HG03469 (cell line): ENCODE measurements around the gene PRDM2.
"Not testable (repeated sequence)": the region's sequence is repeated elsewhere in the genome, so short reads cannot be mapped to it uniquely, and the experiment has no call there.

Source experiments
- ATAC-seq: cut with Tn5 transposase; IDR thresholded peaks from one replicate; pipeline ENCODE4 v1.9.1; 2021; ENCODE audit warnings: mild to moderate bottlenecking, moderate library complexity, moderate number of reproducible peaks; ENCODE audit not compliant: unreplicated experiment

The PRDM2 gene

DNA sequence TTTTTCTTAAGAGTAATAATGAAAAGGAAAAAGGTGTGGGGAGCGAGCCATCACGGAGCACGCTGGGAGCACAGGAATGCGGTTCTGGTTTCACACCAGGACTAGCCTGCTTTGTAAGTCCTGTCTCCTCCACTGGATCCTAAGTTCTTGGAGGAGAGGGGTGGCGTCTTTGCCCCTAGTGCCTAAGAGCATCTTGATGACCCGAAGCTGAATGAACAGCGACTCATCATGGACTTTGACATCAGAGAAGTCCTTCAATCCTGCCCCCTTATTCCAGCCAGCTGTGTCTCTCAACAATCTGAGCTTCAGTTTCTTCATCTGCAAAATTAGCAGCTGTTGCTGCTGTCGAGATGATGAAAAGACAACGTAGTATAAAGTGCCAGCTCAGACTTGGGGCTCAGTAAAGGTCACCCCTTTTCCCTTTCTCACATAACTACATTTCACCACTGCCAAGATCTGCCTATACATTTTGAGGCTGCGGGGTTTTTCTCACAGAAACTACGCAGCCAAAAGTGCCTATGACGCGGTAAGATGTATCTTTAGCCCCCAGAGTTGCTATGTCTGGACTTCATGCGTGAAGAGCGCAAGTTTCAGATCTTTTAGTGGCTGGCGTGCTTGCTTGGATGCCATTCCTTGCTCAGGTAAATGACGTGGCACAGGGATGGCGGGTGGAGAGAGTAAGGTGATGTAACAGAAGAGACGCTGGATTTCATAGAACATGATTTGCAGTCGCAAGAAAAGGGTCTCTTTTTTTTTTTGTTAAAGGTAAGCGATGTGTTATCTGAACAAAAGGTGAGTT, 4.9 kb upstream of the PRDM2 start:
- no peak for ATAC-seq

DNA sequence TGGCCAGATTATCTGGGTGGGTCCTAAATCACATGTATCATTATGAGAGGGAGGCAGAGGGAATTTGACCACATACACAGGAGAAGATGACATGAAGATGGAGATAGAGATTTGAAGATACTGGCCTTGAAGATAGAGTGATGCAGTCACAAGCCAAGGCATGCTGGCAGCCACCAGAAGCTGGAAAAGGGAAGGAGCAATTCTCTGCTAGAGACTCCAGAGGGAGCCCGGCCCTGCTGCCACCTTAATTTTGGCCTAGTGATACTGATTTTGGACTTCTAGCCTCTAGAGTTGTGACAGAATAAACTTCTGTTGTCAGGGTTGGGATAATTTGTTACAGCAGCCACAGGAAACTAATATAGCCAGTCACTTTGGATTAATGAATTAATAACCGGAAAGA, 2.2 kb upstream of the PRDM2 start:
- no peak for ATAC-seq

DNA sequence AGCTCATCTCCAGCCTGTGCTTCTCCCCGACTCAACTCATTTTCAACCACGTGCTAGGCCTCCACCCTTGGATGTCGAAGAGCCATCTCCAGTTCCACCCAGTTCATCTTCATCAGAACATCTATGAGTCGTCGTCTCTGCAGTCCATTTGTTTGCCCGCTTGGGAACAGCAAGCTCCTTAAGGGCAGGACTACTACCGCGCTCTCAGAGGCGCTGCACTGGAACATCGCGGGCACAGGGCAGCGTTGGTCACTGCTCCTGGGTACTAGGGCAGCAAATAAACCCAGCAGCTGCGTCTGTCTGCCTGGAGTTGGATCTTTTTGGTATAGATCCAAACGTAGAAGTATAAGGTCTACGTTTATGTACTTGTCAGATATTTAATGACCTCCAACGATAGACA, 478 bp upstream of the PRDM2 start:
- no peak for ATAC-seq

GRCh38 chr1:13700521-13701270, 708 bp downstream of the PRDM2 start:
- ATAC-seq, result no peak

- no peak for ATAC-seq
Observed at GRCh38 chr1:13701271-13701640, 1.3 kb downstream of the PRDM2 start.

DNA sequence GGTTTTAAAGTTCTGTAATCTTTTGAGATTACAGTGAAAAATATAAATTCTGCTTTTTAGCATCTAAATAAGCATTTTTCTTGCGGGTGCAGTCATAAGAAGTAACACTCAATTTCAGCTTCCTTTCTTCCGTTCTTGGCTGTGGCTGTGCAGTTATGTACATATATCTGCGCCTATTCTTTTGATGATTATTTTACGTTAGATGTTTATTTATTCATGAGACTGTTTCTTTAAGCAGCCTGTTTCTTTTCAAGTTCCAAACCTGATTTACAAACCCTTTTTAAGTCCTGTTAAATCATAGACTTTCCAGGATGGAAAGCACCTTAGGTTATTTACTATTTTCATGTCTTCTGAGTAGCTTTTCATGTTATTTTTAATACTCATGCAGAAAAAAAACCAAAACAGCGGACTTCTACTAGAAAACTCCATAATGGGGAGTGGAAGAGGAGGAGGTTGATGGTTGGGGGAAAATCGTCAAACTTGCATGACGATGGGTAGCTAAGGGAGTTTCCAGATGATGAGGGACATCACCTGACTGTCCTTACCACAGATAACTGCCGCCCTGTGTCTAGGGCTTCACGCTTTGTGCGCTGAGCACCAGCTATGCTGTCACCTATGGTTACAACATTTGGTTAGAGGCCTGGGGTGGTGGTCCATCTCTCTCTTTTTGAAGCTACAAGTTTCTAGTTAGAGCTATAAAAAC, 2.6 kb downstream of the PRDM2 start:
- peak; percentile 77 for ATAC-seq

DNA sequence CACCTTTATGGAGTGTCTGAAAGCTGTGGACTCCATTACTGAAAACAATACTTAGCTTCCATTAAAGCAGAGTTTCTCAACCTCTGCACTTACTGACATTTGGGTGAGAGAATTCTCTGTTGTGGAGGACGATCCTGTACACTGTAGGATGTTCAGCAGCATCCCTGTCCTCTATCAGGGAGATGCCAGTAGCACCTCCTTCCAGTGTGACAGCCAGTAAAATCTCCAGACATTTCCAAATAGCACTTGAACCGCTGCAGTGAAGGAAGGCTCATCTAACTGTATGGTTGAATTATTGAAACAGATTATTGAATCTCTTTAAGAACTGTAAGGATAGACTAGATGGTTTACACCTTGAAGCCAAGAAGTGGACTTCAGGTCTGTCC, 3.1 kb downstream of the PRDM2 start:
- no peak for ATAC-seq

DNA sequence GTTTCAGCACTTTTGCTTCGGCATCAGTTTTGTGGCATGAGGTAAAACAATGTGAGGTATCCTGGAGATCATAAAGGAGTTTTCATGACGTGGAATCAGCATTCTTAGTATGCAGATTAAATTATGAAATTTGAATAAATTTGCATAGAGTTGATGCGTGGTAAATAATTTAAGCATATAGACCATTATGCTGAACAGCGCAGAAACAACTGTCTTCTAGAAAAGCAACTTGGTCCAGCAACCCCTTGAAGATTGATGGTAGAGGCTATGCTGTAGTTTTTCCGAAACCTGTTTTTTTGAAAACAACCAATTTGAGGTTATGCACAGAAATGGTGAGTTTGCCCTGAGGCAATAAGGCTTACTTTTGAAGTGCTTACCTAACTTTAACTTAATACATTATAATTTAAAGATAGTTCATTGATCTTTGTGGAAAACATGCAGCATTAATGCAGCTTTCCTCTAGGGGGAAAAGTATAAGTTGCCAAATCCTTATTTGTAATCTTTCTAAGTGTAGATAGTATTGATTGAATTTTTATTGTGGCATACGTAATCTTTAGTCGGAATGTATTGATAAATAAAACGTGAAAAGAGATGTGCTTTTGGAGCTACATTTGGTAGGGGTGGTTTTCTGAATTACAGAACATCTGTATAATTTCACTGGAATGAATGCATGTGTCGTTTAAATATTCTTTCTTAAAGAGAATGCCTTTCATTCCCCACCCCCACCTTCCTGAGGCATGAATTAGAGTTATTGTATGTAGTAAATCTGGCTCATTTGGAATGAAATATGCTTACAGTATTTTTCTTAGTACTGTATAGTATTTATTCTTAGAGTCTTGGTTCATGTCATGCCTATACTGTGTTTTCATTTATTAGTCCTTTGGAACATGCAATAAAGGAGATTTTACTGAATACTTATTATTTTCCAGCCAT, 3.8 kb downstream of the PRDM2 start:
- no peak for ATAC-seq

- no peak for ATAC-seq
Observed at GRCh38 chr1:13706046-13706445, 6.1 kb downstream of the PRDM2 start.

GRCh38 chr1:13707164-13707563, 7.2 kb downstream of the PRDM2 start:
- no peak for ATAC-seq

DNA sequence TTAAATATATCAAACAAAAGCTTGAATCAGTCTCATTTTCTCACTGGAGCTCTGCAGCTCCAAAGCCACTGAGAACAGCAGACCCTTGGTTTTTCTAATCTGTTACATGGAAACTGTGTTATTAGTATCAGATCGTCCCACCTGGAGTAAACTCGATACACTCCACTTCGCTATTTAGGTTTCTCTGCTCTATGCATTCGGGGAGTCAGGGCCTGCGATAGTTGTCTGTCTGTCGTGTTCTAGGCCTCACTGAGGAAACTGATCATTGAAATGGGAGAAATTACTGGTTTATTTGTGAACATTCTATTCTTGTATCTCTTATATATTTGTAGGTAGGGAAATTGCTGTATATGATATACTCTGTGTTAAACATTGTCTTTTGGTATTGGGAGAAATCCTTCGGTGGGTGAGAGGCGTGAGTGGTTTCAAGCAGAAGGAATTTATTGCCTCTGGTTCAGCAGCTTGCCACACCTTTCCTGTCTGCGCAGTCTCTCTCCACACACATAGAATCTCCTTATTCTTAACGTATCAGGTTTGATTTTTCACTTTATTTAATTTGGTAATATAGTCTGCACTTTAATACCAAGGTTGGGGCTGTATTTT, 8.5 kb downstream of the PRDM2 start:
- ATAC-seq, result no peak

- ATAC-seq, result no peak
Observed at GRCh38 chr1:13710086-13710485, 10.1 kb downstream of the PRDM2 start.

- ATAC-seq, result no peak
Observed at GRCh38 chr1:13714851-13715250, 14.9 kb downstream of the PRDM2 start.

- not testable (repeated sequence) for ATAC-seq
Observed at GRCh38 chr1:13715616-13716287, 15.8 kb downstream of the PRDM2 start.

DNA sequence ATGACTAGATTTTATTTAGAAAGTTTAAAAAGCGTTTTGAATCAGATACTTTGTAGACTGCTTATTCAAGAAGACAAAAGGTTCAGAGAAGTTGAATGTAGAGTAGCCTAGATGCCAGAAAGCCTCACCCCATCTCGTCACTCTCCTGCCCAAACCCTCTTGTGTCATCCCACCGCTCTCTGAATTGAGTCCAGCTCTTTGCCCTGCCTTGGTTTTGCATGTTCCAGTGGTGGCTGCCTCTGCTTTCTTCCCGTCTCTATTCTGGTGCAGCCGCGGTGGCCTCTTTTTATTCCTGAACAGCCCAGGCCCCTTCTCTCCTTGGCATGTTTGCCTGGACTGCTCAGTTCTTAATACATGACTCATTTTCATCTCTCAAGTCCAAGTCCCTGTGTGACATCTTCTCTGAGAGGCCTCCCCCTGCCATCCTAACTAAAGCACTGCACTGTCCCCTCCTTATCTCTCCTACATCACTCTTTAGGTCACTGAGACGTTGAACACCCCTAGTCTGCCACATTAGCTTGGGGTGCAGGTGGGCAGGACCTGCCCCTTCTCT, 22.9 kb downstream of the PRDM2 start:
- ATAC-seq, result no peak

- ATAC-seq, result no peak
Observed at GRCh38 chr1:13723810-13724209, 23.8 kb downstream of the PRDM2 start.

- no peak for ATAC-seq
Observed at GRCh38 chr1:13725714-13726175, 25.8 kb downstream of the PRDM2 start.

DNA sequence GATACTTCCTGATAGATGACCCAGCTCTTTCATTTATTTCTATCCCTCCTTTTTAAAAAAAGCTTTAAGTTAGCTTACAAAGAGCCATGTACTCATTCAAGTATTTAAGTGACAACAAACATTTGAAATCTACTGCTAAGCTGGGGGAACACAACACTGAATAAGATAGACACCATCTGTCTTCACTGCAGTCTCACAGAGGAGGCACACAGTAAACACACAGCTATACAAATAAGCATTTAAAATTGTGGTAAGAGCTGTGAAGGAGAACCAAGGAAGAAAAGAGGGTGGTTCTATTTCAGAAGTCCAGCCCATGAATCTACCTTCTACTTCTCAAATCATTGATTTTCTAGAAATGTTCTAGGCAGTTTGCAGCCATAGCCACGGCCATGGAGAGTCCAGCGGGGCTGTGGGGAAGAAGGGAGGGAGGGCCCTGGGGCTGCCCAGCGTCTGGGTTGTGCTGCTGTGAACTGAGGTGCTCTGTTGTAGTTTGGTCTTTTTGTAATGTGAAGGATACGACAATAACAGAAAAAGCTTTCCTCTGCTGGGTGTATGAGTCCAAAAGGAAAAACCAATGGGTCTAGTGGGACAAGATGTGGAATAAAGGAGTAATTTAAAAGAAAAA, 28.2 kb downstream of the PRDM2 start:
- ATAC-seq, result no peak

GRCh38 chr1:13730291-13730690, 30.3 kb downstream of the PRDM2 start:
- no peak for ATAC-seq
